Liver (tissue), 3 donors: ENCODE measurements around the gene ANKRD53.

Source experiments
- CTCF ChIP-seq: fragments of 150-350 bp; IDR thresholded peaks from 2 replicates; pipeline ENCODE4 v1.5.1; 2017; ENCODE audit warnings: improper control_type of control experiment, low read depth, low read length; ENCODE audit not compliant: missing input control
- GABPA ChIP-seq, 2 donors: IDR thresholded peaks in 1 of 2; conservative IDR thresholded peaks in 1 of 2; 2 replicates each; pipeline ENCODE4 v1.6.1; 2016; ENCODE audit warnings: antibody characterized with exemption in 2 of 2, mild to moderate bottlenecking in 1 of 2, moderate library complexity in 1 of 2
- RXRA ChIP-seq, 2 donors: IDR thresholded peaks; 2 replicates each; pipeline ENCODE4 v1.6.1; 2017 to 2018; ENCODE audit warnings: antibody characterized with exemption in 2 of 2, mild to moderate bottlenecking in 1 of 2
- donor health status: healthy.
- donor health status: healthy.

- TF ChIP-seq GABPA (IDR thresholded peaks at IDR 0.05 in 1 of 2, conservative IDR thresholded peaks at IDR 0.05 in 1 of 2) (no peak), RXRA (IDR thresholded peaks at IDR 0.05) (no peak), CTCF (peak; percentile 51)
Observed at GRCh38 chr2:70984576-70985282, 6.3 kb downstream of the ANKRD53 start.
